Measurements from ENCODE around the gene DOK3. TPM values are rescaled to one million over a fixed set of nuclear protein-coding genes. Genes with fewer than 3 reads are reported as not detected.

Gene DOK3
- polyA plus RNA-seq, 1 donor (not counting 4 experiments of a cell fraction or from before 2014, with no cell fraction given), result 1.7 TPM

DNA sequence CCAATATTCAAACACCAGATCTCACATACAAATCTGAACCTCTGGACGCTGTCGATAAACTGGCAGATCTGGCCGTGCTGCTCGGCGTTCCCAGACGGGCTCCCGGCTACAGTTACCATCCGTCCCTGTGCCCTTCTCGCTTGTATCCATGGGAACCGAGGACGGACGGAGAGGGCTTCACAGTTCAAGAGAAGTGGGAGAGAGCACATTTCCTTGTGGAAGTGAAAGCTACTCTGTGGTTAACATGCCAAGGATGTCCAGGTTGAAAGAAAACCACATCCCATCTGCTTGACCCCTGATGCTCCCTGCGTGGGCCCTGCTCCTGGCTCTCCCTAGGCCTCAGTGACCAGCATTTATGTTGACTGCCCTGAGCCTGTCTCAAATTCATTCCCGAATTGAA is 29.9 kb downstream of the DOK3 start:
- H3K9me1 ChIP-seq (ENCODE audit: control insufficient read depth, extremely low read depth, insufficient read depth, low read length), result no peaks in the 10 kb centered on the region
- FAIRE-seq (no peak), DNase-seq (ENCODE audit: low read depth, low spot score) (no peak)
- H3K36me3 ChIP-seq (ENCODE audit: control insufficient read depth in 2 of 2, extremely low read depth in 1 of 2, insufficient read depth in 2 of 2, low read length in 2 of 2), result peaks cover 11 to 12% of the 10 kb centered on the region in 2 experiments
- no peak overlapping the region for H3K4me3 ChIP-seq (ENCODE audit: control insufficient read depth in 2 of 3, extremely low read depth in 1 of 3, insufficient read depth in 2 of 3, low read depth in 1 of 3, low read length in 3 of 3)
- no peaks in the 10 kb centered on the region for H3K79me2 ChIP-seq (ENCODE audit: control insufficient read depth, insufficient read depth, low read length)
- H3K27ac ChIP-seq (ENCODE audit: control insufficient read depth, insufficient read depth, low read length), result no peak overlapping the region
- dilution Hi-C loops (cut with MboI; ENCODE audit: extremely low pct_ligation_motif_present, low sequenced_read_pairs), result no loop called here
- H3K9ac ChIP-seq (ENCODE audit: control insufficient read depth, extremely low read depth, insufficient read depth, low read length), result no peak overlapping the region
- H2AFZ ChIP-seq (ENCODE audit: control insufficient read depth, low read length), result no peak overlapping the region
- H3K4me2 ChIP-seq (ENCODE audit: control insufficient read depth, extremely low read depth, insufficient read depth, low read depth, low read length), result no peak overlapping the region
- TF ChIP-seq, protein P1, sequence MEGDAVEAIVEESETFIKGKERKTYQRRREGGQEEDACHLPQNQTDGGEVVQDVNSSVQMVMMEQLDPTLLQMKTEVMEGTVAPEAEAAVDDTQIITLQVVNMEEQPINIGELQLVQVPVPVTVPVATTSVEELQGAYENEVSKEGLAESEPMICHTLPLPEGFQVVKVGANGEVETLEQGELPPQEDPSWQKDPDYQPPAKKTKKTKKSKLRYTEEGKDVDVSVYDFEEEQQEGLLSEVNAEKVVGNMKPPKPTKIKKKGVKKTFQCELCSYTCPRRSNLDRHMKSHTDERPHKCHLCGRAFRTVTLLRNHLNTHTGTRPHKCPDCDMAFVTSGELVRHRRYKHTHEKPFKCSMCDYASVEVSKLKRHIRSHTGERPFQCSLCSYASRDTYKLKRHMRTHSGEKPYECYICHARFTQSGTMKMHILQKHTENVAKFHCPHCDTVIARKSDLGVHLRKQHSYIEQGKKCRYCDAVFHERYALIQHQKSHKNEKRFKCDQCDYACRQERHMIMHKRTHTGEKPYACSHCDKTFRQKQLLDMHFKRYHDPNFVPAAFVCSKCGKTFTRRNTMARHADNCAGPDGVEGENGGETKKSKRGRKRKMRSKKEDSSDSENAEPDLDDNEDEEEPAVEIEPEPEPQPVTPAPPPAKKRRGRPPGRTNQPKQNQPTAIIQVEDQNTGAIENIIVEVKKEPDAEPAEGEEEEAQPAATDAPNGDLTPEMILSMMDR (optimal IDR thresholded peaks at IDR 0.05 in 1 of 3, IDR thresholded peaks at IDR 0.05 in 1 of 3, conservative IDR thresholded peaks at IDR 0.05 in 1 of 3; ENCODE audit: extremely low read depth in 1 of 3, insufficient read depth in 2 of 3, low read length in 3 of 3), result no peak
- no peak for TF ChIP-seq EZH2 (IDR thresholded peaks at IDR 0.05; ENCODE audit: low read length)
- no peaks in the 10 kb centered on the region for H3K9me3 ChIP-seq (ENCODE audit: control insufficient read depth, low read depth, low read length)
- peaks cover 11% of the 10 kb centered on the region for H3K4me1 ChIP-seq (ENCODE audit: control insufficient read depth, extremely low read depth, insufficient read depth, low read length)
- H4K20me1 ChIP-seq (ENCODE audit: control insufficient read depth, extremely low read depth, insufficient read depth, low read length), result no peaks in the 10 kb centered on the region
- no peaks in the 10 kb centered on the region for H3K27me3 ChIP-seq (ENCODE audit: control insufficient read depth, extremely low read depth, insufficient read depth, low read length)

DNA sequence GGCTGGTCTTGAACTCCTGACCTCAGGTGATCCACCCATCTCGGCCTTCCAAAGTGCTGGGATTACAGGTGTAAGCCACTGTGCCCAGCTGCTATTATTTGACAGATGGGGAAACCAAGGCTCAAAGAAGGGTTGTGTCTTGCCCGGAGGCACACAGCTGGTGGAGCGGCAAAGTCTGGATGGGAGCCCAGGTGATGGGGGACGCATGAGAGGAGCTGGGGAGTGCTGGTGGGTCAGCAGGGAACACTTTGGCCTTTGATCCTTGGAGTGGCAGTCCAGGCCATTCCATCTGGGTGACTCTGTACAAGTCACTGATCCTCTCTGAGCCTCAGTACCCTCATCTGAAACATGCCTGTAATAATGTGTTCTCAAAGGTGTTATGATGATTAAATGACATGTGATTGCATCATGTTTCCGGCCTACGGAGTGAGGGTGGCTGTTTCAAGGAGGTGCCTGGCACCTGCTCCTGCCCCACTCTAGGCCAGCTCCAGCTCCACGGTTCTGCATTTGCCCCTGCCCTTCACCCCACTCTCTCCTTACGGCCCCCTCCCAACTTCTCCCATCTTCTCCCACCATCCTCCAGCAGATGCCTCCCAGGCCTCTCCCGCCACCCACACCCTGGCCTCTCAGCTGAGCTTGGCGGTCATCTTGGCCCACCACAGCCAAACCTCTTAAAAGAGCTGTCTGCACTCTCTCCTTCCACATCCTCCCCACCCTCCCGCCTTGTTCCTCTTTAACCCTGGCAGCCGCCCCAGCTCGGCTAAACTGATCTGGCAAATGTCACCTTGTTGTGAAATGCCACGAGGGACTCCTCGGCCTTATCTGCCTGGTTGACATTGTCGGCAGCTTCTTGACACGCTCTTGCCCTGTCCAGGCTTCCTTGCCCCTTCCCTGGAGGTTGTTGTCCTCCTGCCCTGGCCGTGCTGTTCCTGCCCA is 30.6 kb downstream of the DOK3 start:
- Histone ChIP-seq H3K4me3 (ENCODE audit: control insufficient read depth in 2 of 3, extremely low read depth in 1 of 3, insufficient read depth in 2 of 3, low read depth in 1 of 3, low read length in 3 of 3) (no peak overlapping the region), H3K4me1 (ENCODE audit: control insufficient read depth, extremely low read depth, insufficient read depth, low read length) (peaks cover 11% of the 10 kb centered on the region), H3K79me2 (ENCODE audit: control insufficient read depth, insufficient read depth, low read length) (no peaks in the 10 kb centered on the region), H3K27ac (ENCODE audit: control insufficient read depth, insufficient read depth, low read length) (peak overlapping the region; percentile 24), H4K20me1 (ENCODE audit: control insufficient read depth, extremely low read depth, insufficient read depth, low read length) (no peaks in the 10 kb centered on the region), H3K4me2 (ENCODE audit: control insufficient read depth, extremely low read depth, insufficient read depth, low read depth, low read length) (no peak overlapping the region), H3K9me1 (ENCODE audit: control insufficient read depth, extremely low read depth, insufficient read depth, low read length) (no peaks in the 10 kb centered on the region), H3K9me3 (ENCODE audit: control insufficient read depth, low read depth, low read length) (no peaks in the 10 kb centered on the region), H3K36me3 (ENCODE audit: control insufficient read depth in 2 of 2, extremely low read depth in 1 of 2, insufficient read depth in 2 of 2, low read length in 2 of 2) (peaks cover 10% of the 10 kb centered on the region in 2 experiments), H3K9ac (ENCODE audit: control insufficient read depth, extremely low read depth, insufficient read depth, low read length) (no peak overlapping the region), H2AFZ (ENCODE audit: control insufficient read depth, low read length) (no peak overlapping the region), H3K27me3 (ENCODE audit: control insufficient read depth, extremely low read depth, insufficient read depth, low read length) (no peaks in the 10 kb centered on the region)
- DNase-seq (ENCODE audit: low read depth, low spot score), result no peak
- dilution Hi-C loops (cut with MboI; ENCODE audit: extremely low pct_ligation_motif_present, low sequenced_read_pairs), result no loop called here
- peak; percentile 29 for FAIRE-seq
- TF ChIP-seq, protein P1 (optimal IDR thresholded peaks at IDR 0.05 in 1 of 3, IDR thresholded peaks at IDR 0.05 in 1 of 3, conservative IDR thresholded peaks at IDR 0.05 in 1 of 3; ENCODE audit: extremely low read depth in 1 of 3, insufficient read depth in 2 of 3, low read length in 3 of 3), result no peak
- TF ChIP-seq EZH2 (IDR thresholded peaks at IDR 0.05; ENCODE audit: low read length), result no peak
